HEK293 (cell line): ENCODE measurements around the gene FAM234A.

Experiments
- CTCF ChIP-seq: fragments of 450-650 bp; formaldehyde crosslinking; IDR thresholded peaks from 2 replicates; pipeline ENCODE4 v1.5.1; 2016; ENCODE audit warnings: missing biosample characterization, missing genetic modification characterization
- INSM2 ChIP-seq: fragments of 450-650 bp; formaldehyde crosslinking; IDR thresholded peaks from 2 replicates; pipeline ENCODE4 v1.5.1; 2016; ENCODE audit warnings: missing biosample characterization, missing genetic modification characterization
- KLF7 ChIP-seq: fragments of 450-650 bp; formaldehyde crosslinking; IDR thresholded peaks from 2 replicates; pipeline ENCODE4 v1.5.1; 2016; ENCODE audit warnings: missing biosample characterization, missing genetic modification characterization, borderline replicate concordance
- KLF9 ChIP-seq: fragments of 450-650 bp; formaldehyde crosslinking; IDR thresholded peaks from 2 replicates; pipeline ENCODE4 v1.5.1; 2016; ENCODE audit warnings: missing biosample characterization, missing genetic modification characterization, low read depth
- MYNN ChIP-seq: fragments of 450-650 bp; formaldehyde crosslinking; IDR thresholded peaks from 2 replicates; pipeline ENCODE4 v1.5.1; 2016; ENCODE audit warnings: missing biosample characterization, missing genetic modification characterization, borderline replicate concordance
- OVOL3 ChIP-seq: fragments of 450-650 bp; formaldehyde crosslinking; IDR thresholded peaks from 2 replicates; pipeline ENCODE4 v1.5.1; 2016; ENCODE audit warnings: missing biosample characterization, missing genetic modification characterization
- PATZ1 ChIP-seq: fragments of 450-650 bp; formaldehyde crosslinking; IDR thresholded peaks from 2 replicates; pipeline ENCODE4 v1.5.1; 2016; ENCODE audit warnings: missing biosample characterization, missing genetic modification characterization
- REPIN1 ChIP-seq: fragments of 450-650 bp; formaldehyde crosslinking; IDR thresholded peaks from 2 replicates; pipeline ENCODE4 v1.5.1; 2017; ENCODE audit warnings: missing biosample characterization, missing genetic modification characterization, low read depth
- SP2 ChIP-seq: fragments of 450-650 bp; formaldehyde crosslinking; IDR thresholded peaks from 2 replicates; pipeline ENCODE4 v1.5.1; 2016; ENCODE audit warnings: missing biosample characterization, missing genetic modification characterization
- SP3 ChIP-seq: fragments of 450-650 bp; formaldehyde crosslinking; IDR thresholded peaks from 2 replicates; pipeline ENCODE4 v1.5.1; 2016; ENCODE audit warnings: missing biosample characterization, missing genetic modification characterization
- ZBTB17 ChIP-seq: fragments of 450-650 bp; formaldehyde crosslinking; IDR thresholded peaks from 2 replicates; pipeline ENCODE4 v1.5.1; 2016; ENCODE audit warnings: missing biosample characterization, missing genetic modification characterization
- ZBTB44 ChIP-seq: fragments of 450-650 bp; IDR thresholded peaks from 2 replicates; pipeline ENCODE4 v1.5.1; 2018; ENCODE audit warnings: missing biosample characterization, mild to moderate bottlenecking, missing genetic modification characterization
- ZBTB8A ChIP-seq: fragments of 450-650 bp; formaldehyde crosslinking; IDR thresholded peaks from 2 replicates; pipeline ENCODE4 v1.5.1; 2016; ENCODE audit warnings: missing biosample characterization, missing genetic modification characterization
- ZFHX2 ChIP-seq: fragments of 450-650 bp; formaldehyde crosslinking; conservative IDR thresholded peaks from 2 replicates; pipeline ENCODE4 v1.5.1; 2016; ENCODE audit warnings: missing biosample characterization, missing genetic modification characterization
- ZNF184 ChIP-seq: fragments of 450-650 bp; IDR thresholded peaks from 2 replicates; pipeline ENCODE4 v1.5.1; 2018; ENCODE audit warnings: missing biosample characterization, mild to moderate bottlenecking, missing genetic modification characterization
- ZNF2 ChIP-seq: fragments of 450-650 bp; formaldehyde crosslinking; IDR thresholded peaks from 2 replicates; pipeline ENCODE4 v1.5.1; 2016; ENCODE audit warnings: missing biosample characterization, missing genetic modification characterization
- ZNF324 ChIP-seq: fragments of 450-650 bp; formaldehyde crosslinking; IDR thresholded peaks from 2 replicates; pipeline ENCODE4 v1.5.1; 2016; ENCODE audit warnings: missing biosample characterization, missing genetic modification characterization
- ZNF350 ChIP-seq: fragments of 450-650 bp; formaldehyde crosslinking; IDR thresholded peaks from 2 replicates; pipeline ENCODE4 v1.5.0; 2017; ENCODE audit warnings: missing biosample characterization, mild to moderate bottlenecking, missing genetic modification characterization
- ZNF404 ChIP-seq: fragments of 450-650 bp; formaldehyde crosslinking; IDR thresholded peaks from 2 replicates; pipeline ENCODE4 v1.5.1; 2017; ENCODE audit warnings: missing biosample characterization, missing genetic modification characterization
- ZNF629 ChIP-seq: fragments of 450-650 bp; formaldehyde crosslinking; IDR thresholded peaks from 2 replicates; pipeline ENCODE4 v1.5.1; 2017; ENCODE audit warnings: missing biosample characterization, missing genetic modification characterization
- ZNF660 ChIP-seq: fragments of 450-650 bp; IDR thresholded peaks from 2 replicates; pipeline ENCODE4 v1.5.1; 2018; ENCODE audit warnings: missing biosample characterization, mild to moderate bottlenecking, missing genetic modification characterization
- ZNF670 ChIP-seq: fragments of 450-650 bp; formaldehyde crosslinking; IDR thresholded peaks from 2 replicates; pipeline ENCODE4 v1.5.1; 2016; ENCODE audit warnings: missing biosample characterization, missing genetic modification characterization, low read depth
- ZNF843 ChIP-seq: fragments of 450-650 bp; formaldehyde crosslinking; IDR thresholded peaks from 2 replicates; pipeline ENCODE4 v1.5.1; 2016; ENCODE audit warnings: missing biosample characterization, missing genetic modification characterization
- ZSCAN4 ChIP-seq: fragments of 450-650 bp; formaldehyde crosslinking; IDR thresholded peaks from 2 replicates; pipeline ENCODE4 v1.5.1; 2017; ENCODE audit warnings: missing biosample characterization, missing genetic modification characterization
- TF ChIP-seq, protein P1 (sequence below): fragments of 450-650 bp; formaldehyde crosslinking; IDR thresholded peaks from 2 replicates; pipeline ENCODE4 v1.5.1; 2016; ENCODE audit warnings: missing biosample characterization, missing genetic modification characterization

The FAM234A gene

GRCh38 chr16:234468-235305 lies at the start of gene FAM234A (continued):
- 0 out of 2 replicates have a peak, but pooled peaks have one; percentile 62 for TF ChIP-seq REPIN1 (tag by site-specific recombination)
- TF ChIP-seq ZNF324 (tag by site-specific recombination) = peak; percentile 86
- TF ChIP-seq INSM2 (tag by site-specific recombination) = peak; percentile 28; the same call in 1 of the 2 replicates
- TF ChIP-seq PATZ1 (tag by site-specific recombination) = peak; percentile 100
- no peak; the same call in 1 of the 2 replicates for TF ChIP-seq ZSCAN4 (tag by site-specific recombination)
- peak; percentile 64 for TF ChIP-seq ZBTB8A (tag by site-specific recombination)
- peak; percentile 76 for TF ChIP-seq ZNF2 (tag by site-specific recombination)
- TF ChIP-seq ZBTB44 = 0 out of 2 replicates have a peak, but pooled peaks have one; percentile 12
- TF ChIP-seq SP3 (tag by site-specific recombination) = peak; percentile 76
- TF ChIP-seq KLF7 (tag by site-specific recombination) = peak; percentile 97
- peak; percentile 32; the same call in 1 of the 2 replicates for TF ChIP-seq ZNF184
- peak; percentile 95 for TF ChIP-seq SP2 (tag by site-specific recombination)
- TF ChIP-seq ZNF660 = peak; percentile 85
- no peak for TF ChIP-seq ZNF350 (tag by site-specific recombination)
- TF ChIP-seq ZNF629 = peak; percentile 91
- peak; percentile 72 for TF ChIP-seq CTCF
- peak; percentile 84 for TF ChIP-seq KLF9
- peak; percentile 98 for TF ChIP-seq ZFHX2 (tag by site-specific recombination)
- TF ChIP-seq ZNF404 (tag by site-specific recombination) = no peak
- TF ChIP-seq ZBTB17 (tag by site-specific recombination) = peak; percentile 98
- TF ChIP-seq MYNN = peak; percentile 88
- TF ChIP-seq, protein P1, sequence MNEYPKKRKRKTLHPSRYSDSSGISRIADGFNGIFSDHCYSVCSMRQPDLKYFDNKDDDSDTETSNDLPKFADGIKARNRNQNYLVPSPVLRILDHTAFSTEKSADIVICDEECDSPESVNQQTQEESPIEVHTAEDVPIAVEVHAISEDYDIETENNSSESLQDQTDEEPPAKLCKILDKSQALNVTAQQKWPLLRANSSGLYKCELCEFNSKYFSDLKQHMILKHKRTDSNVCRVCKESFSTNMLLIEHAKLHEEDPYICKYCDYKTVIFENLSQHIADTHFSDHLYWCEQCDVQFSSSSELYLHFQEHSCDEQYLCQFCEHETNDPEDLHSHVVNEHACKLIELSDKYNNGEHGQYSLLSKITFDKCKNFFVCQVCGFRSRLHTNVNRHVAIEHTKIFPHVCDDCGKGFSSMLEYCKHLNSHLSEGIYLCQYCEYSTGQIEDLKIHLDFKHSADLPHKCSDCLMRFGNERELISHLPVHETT (tag by site-specific recombination) = peak; percentile 61; the same call in 1 of the 2 replicates
- TF ChIP-seq OVOL3 = peak; percentile 62; the same call in 1 of the 2 replicates
- no peak for TF ChIP-seq ZNF670 (tag by site-specific recombination)
- TF ChIP-seq ZNF843 (tag by site-specific recombination) = peak; percentile 84
